ENCODE results near the gene PTGR3.

DNA sequence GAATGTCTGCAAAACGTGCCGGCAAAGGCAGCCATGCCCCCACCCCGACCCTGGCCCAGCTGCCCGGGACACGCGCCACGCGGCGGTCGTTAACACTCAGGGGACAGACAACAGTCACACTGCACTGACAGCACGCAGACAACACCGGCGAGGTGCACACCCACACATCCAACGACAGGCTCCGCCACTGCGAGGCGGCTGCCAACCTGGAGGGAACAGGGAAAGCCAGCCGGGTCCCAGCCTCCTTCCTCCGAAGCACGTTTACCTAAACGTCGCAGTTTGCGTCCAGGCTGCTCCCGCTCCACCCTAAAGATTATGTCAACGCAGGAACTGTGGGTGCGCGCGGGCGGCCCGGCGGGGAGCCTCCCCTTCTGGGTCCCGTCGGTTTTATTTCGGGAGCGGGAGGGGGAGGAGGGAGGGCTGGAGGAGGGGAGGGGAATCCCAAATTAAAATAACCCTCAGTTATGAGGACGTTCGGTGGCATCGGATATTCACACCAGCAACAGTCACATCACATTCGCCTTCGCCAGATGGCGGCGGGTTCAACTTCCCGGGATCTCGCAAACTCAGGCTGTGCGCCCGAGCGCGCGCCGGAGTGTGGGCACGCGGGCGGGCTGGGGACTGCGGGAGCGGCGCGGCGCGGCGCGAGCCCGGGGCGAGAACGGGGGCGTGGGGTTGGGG is 644 bp downstream of the PTGR3 start:
- TF ChIP-seq POLR2A (IDR thresholded peaks at IDR 0.05), result peak; percentile 9
- TF ChIP-seq, protein P1, sequence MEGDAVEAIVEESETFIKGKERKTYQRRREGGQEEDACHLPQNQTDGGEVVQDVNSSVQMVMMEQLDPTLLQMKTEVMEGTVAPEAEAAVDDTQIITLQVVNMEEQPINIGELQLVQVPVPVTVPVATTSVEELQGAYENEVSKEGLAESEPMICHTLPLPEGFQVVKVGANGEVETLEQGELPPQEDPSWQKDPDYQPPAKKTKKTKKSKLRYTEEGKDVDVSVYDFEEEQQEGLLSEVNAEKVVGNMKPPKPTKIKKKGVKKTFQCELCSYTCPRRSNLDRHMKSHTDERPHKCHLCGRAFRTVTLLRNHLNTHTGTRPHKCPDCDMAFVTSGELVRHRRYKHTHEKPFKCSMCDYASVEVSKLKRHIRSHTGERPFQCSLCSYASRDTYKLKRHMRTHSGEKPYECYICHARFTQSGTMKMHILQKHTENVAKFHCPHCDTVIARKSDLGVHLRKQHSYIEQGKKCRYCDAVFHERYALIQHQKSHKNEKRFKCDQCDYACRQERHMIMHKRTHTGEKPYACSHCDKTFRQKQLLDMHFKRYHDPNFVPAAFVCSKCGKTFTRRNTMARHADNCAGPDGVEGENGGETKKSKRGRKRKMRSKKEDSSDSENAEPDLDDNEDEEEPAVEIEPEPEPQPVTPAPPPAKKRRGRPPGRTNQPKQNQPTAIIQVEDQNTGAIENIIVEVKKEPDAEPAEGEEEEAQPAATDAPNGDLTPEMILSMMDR (IDR thresholded peaks at IDR 0.05), result peak in 1 of 3 donors; percentile 14
